ENCODE measurements around the gene ADAMTS2. TPM values are rescaled to one million over a fixed set of nuclear protein-coding genes. Genes with fewer than 3 reads are reported as not detected.
"Not testable (repeated sequence)": the region's sequence is repeated elsewhere in the genome, so short reads cannot be mapped to it uniquely, and the experiment has no call there.

ADAMTS2 gene
- total RNA-seq, 2 experiments from 2014 or later: not detected

DNA sequence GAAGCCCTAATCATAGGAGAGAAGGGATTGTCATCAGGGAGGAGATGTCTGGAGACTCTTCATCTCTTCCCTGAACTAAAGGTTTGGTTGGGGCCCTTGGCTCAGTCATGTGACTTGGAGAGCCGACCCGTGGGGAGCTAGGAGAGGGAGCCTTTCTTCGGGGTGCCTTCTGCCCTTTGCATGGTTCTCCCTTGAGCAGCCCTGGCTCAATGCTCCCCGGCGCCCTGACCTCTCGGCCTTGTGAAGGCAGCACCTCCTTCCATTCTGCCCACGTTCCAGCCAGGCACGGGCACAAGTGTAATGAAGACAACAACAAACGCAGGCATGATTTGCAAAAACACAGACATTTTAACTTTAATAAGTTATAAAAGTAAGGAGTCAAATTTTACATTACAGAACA is 234.7 kb downstream of the ADAMTS2 start:
- Mint-ChIP-seq H3K4me1 (no peaks in the 10 kb centered on the region), H3K36me3 (no peaks in the 10 kb centered on the region), H3K27ac (no peak overlapping the region), H3K9me3 (peaks cover 27% of the 10 kb centered on the region), H3K4me3 (no peak overlapping the region), H3K27me3 (no peaks in the 10 kb centered on the region)
- POLR2A ChIA-PET: no interaction called here
- DNase-seq (no peak), ATAC-seq (ENCODE audit: low read depth) (no peak)

- POLR2A ChIA-PET; H3K27ac Mint-ChIP-seq; H3K4me1 Mint-ChIP-seq; H3K27me3 Mint-ChIP-seq; ATAC-seq (ENCODE audit: low read depth); H3K36me3 Mint-ChIP-seq; H3K4me3 Mint-ChIP-seq; DNase-seq: not testable (repeated sequence)
- H3K9me3 Mint-ChIP-seq: peaks cover 18% of the 10 kb centered on the region
Measured at GRCh38 chr5:179101282-179101681, 244.0 kb downstream of the ADAMTS2 start.

DNA sequence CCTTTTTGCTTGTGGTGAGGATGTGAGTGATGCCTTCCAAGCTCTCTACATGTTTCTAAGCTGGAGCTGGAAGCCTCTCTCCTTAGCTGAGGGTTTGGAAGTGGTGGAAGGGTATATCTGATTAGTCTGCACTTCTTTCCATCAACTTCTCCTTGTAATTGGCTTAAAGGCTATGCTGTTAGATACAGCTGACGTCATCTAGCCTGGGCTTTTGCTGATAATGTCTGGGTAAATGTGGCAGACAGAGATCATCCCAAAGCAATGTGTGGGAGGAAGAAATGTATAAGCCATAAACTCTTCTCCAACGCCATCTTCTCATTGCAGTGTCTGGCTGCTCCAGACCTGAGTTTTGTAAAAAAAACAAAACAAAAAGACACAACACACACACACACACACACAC is 255.8 kb downstream of the ADAMTS2 start:
- POLR2A ChIA-PET: no interaction called here
- no peak for DNase-seq
- Mint-ChIP-seq H3K4me3 (no peak overlapping the region), H3K27ac (no peak overlapping the region), H3K9me3 (peaks cover 42% of the 10 kb centered on the region), H3K36me3 (peaks cover 3% of the 10 kb centered on the region), H3K4me1 (no peaks in the 10 kb centered on the region), H3K27me3 (no peaks in the 10 kb centered on the region)
- ATAC-seq (ENCODE audit: low read depth): no peak

GRCh38 chr5:179080724-179081123 is 264.5 kb downstream of the ADAMTS2 start:
- POLR2A ChIA-PET: no interaction called here
- H3K4me3 Mint-ChIP-seq: no peak overlapping the region
- peaks cover 59% of the 10 kb centered on the region for H3K36me3 Mint-ChIP-seq
- H3K4me1 Mint-ChIP-seq: no peaks in the 10 kb centered on the region
- peaks cover 47% of the 10 kb centered on the region for H3K9me3 Mint-ChIP-seq
- no peak for DNase-seq
- no peak for ATAC-seq (ENCODE audit: low read depth)
- H3K27ac Mint-ChIP-seq: no peak overlapping the region
- H3K27me3 Mint-ChIP-seq: no peaks in the 10 kb centered on the region

DNA sequence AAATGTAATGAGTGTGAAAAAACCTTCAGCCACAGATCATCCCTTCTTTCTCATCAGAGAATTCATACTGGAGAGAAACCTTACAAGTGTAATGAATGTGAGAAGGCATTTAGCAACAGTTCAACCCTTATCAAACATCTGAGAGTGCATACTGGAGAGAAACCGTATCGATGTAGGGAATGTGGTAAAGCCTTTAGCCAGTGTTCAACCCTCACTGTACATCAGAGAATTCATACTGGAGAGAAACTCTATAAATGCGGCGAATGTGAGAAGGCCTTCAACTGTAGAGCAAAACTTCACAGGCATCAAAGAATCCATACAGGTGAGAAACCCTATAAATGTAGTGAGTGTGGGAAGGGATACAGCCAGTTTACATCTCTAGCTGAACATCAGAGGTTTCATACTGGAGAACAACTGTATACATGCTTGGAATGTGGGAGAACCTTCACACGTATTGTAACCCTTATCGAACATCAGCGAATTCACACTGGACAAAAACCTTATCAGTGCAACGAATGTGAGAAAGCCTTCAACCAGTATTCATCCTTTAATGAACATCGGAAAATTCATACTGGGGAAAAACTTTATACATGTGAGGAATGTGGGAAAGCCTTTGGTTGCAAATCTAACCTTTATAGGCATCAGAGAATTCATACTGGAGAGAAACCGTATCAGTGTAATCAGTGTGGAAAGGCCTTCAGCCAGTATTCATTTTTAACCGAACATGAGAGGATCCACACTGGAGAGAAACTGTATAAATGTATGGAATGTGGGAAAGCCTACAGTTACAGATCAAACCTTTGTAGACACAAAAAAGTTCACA is 265.9 kb downstream of the ADAMTS2 start:
- no peak overlapping the region for H3K27ac Mint-ChIP-seq
- DNase-seq (no peak), ATAC-seq (ENCODE audit: low read depth) (no peak)
- no peaks in the 10 kb centered on the region for H3K4me1 Mint-ChIP-seq
- POLR2A ChIA-PET: no interaction called here
- peaks cover 67% of the 10 kb centered on the region for H3K36me3 Mint-ChIP-seq
- H3K27me3 Mint-ChIP-seq: no peaks in the 10 kb centered on the region
- H3K9me3 Mint-ChIP-seq: peaks cover 46% of the 10 kb centered on the region
- no peak overlapping the region for H3K4me3 Mint-ChIP-seq

GRCh38 chr5:179065703-179066102 is 279.6 kb downstream of the ADAMTS2 start:
- DNase-seq (no peak), ATAC-seq (ENCODE audit: low read depth) (no peak)
- Mint-ChIP-seq H3K27me3 (no peaks in the 10 kb centered on the region), H3K36me3 (peaks cover 86% of the 10 kb centered on the region), H3K9me3 (peaks cover 43% of the 10 kb centered on the region), H3K4me3 (no peak overlapping the region), H3K4me1 (peaks cover 8% of the 10 kb centered on the region), H3K27ac (no peak overlapping the region)
- POLR2A ChIA-PET: no interaction called here

GRCh38 chr5:179061025-179061424 is 284.2 kb downstream of the ADAMTS2 start:
- DNase-seq (peak; percentile 29), ATAC-seq (ENCODE audit: low read depth) (no peak)
- Mint-ChIP-seq H3K27me3 (no peaks in the 10 kb centered on the region), H3K4me3 (peak overlapping the region; percentile 86), H3K9me3 (peaks cover 35% of the 10 kb centered on the region), H3K4me1 (peaks cover 16% of the 10 kb centered on the region), H3K36me3 (peaks cover 51% of the 10 kb centered on the region), H3K27ac (peak overlapping the region; percentile 78)
- POLR2A ChIA-PET: interaction anchor here (1.7 to 2.1 kb wide), 2 partner anchors 13 to 37 kb away, joined by 7 to 15 read pairs; partner anchors contain the start of gene ZNF879

Other genes starting within 250 kb of the ADAMTS2 start
- gene RUFY1, start 205.1 kb upstream of the ADAMTS2 start, total RNA-seq: 10 to 100 TPM; 43.0 to 48.9 TPM